Glutamatergic neuron (in vitro differentiated cells): Measurements from ENCODE around the gene RFTN2. TPM values are rescaled to one million over a fixed set of nuclear protein-coding genes. Genes with fewer than 3 reads are reported as not detected.
A peak's percentile ranks its signal among the peaks of the same experiment; 100 is the strongest.
"Not testable (repeated sequence)": the region's sequence is repeated elsewhere in the genome, so short reads cannot be mapped to it uniquely, and the experiment has no call there.

Experiments
- DNase-seq: peaks from one replicate; pipeline ENCODE4 v3.0.0; 2022
- H3K27ac Mint-ChIP-seq: one replicate; pipeline ENCODE4 v1.8.0; 2020; ENCODE audit warnings: mild to moderate bottlenecking, mixed read lengths, inconsistent platforms; ENCODE audit not compliant: unreplicated experiment
- H3K27me3 Mint-ChIP-seq: one replicate; pipeline ENCODE4 v1.8.0; 2020; ENCODE audit warnings: mild to moderate bottlenecking, moderate library complexity, mixed read lengths, inconsistent platforms; ENCODE audit not compliant: unreplicated experiment
- H3K36me3 Mint-ChIP-seq: one replicate; pipeline ENCODE4 v1.8.0; 2020; ENCODE audit warnings: mild to moderate bottlenecking, mixed read lengths, inconsistent platforms; ENCODE audit not compliant: unreplicated experiment
- H3K4me1 Mint-ChIP-seq: one replicate; pipeline ENCODE4 v1.8.0; 2020; ENCODE audit warnings: mild to moderate bottlenecking, low read depth, mixed read lengths, inconsistent platforms; ENCODE audit not compliant: unreplicated experiment
- H3K4me3 Mint-ChIP-seq: one replicate; pipeline ENCODE4 v1.8.0; 2020; ENCODE audit warnings: mild to moderate bottlenecking, mixed read lengths, inconsistent platforms; ENCODE audit not compliant: unreplicated experiment
- H3K9me3 Mint-ChIP-seq: one replicate; pipeline ENCODE4 v1.8.0; 2020; ENCODE audit warnings: mild to moderate bottlenecking, moderate library complexity, mixed read lengths, inconsistent platforms; ENCODE audit not compliant: unreplicated experiment
- CTCF ChIP-seq: fragments of 200-600 bp; sonication (generic); IDR thresholded peaks from one replicate; pipeline ENCODE4 v1.5.0; 2021; ENCODE audit not compliant: partially characterized antibody, unreplicated experiment
- total RNA-seq: library from RNA; stranded (reverse); fragmentation: NEBNext Ultra II Directional; extraction: Animal tissue kit (Norgen Biotek cat#: 25700); gene quantifications from one replicate; pipeline ENCODE4 v1.2.1, GENCODE V29; 2021; ENCODE audit not compliant: unreplicated experiment

The RFTN2 gene
- total RNA-seq, 1 donor from 2014 or later: 2.5 TPM

- no peak for TF ChIP-seq CTCF
- peak within 1 kb of the TSS; percentile 91 for H3K4me3 Mint-ChIP-seq
- peak within 1 kb of the TSS; percentile 82 for H3K27ac Mint-ChIP-seq
- H3K36me3 Mint-ChIP-seq: no peaks in the 10 kb centered on the region
- peaks cover 2% of the 10 kb centered on the region for H3K27me3 Mint-ChIP-seq
- peaks cover 5% of the 10 kb centered on the region for H3K4me1 Mint-ChIP-seq
- H3K9me3 Mint-ChIP-seq: no peaks in the 10 kb centered on the region
- DNase-seq: peak; percentile 95
These were observed 29.9 kb upstream of the RFTN2 start, which contains the start of gene MARS2 for GRCh38 chr2:197705121-197705911. MARS2 (plus strand) TSS chr2:197705369; CDS start chr2:197705406, 37 bp downstream.

- no peaks in the 10 kb centered on the region for H3K9me3 Mint-ChIP-seq
- TF ChIP-seq CTCF: no peak
- H3K4me1 Mint-ChIP-seq: peaks cover 5% of the 10 kb centered on the region
- H3K36me3 Mint-ChIP-seq: no peaks in the 10 kb centered on the region
- H3K27me3 Mint-ChIP-seq: peaks cover 2% of the 10 kb centered on the region
- no peak for DNase-seq
- H3K27ac Mint-ChIP-seq: peak overlapping the region; percentile 82
- peak overlapping the region; percentile 87 for H3K4me3 Mint-ChIP-seq
These were observed 29.2 kb upstream of the RFTN2 start for GRCh38 chr2:197704434-197705120.

- peaks cover 6% of the 10 kb centered on the region for H3K9me3 Mint-ChIP-seq
- DNase-seq: no peak
- H3K4me3 Mint-ChIP-seq: no peak overlapping the region
- peaks cover 9% of the 10 kb centered on the region for H3K36me3 Mint-ChIP-seq
- H3K4me1 Mint-ChIP-seq: no peaks in the 10 kb centered on the region
- no peak for TF ChIP-seq CTCF
- no peak overlapping the region for H3K27ac Mint-ChIP-seq
- peaks cover 2% of the 10 kb centered on the region for H3K27me3 Mint-ChIP-seq
These were observed 25.6 kb upstream of the RFTN2 start for GRCh38 chr2:197700960-197701359.

GRCh38 chr2:197699724-197700123 is 24.3 kb upstream of the RFTN2 start:
- not testable (repeated sequence) for H3K36me3 Mint-ChIP-seq, H3K9me3 Mint-ChIP-seq, H3K4me3 Mint-ChIP-seq

GRCh38 chr2:197696571-197696970 is 21.2 kb upstream of the RFTN2 start:
- not testable (repeated sequence) for H3K4me3 Mint-ChIP-seq, H3K36me3 Mint-ChIP-seq, H3K9me3 Mint-ChIP-seq, H3K27ac Mint-ChIP-seq, H3K4me1 Mint-ChIP-seq, H3K27me3 Mint-ChIP-seq, DNase-seq

More at GRCh38 chr2:197699724-197700123, 24.3 kb upstream of the RFTN2 start:
- H3K4me1 Mint-ChIP-seq, DNase-seq, H3K27ac Mint-ChIP-seq, H3K27me3 Mint-ChIP-seq: not testable (repeated sequence)

GRCh38 chr2:197695971-197696370 is 20.6 kb upstream of the RFTN2 start:
- H3K36me3 Mint-ChIP-seq, H3K4me1 Mint-ChIP-seq, H3K9me3 Mint-ChIP-seq, H3K27ac Mint-ChIP-seq, H3K4me3 Mint-ChIP-seq, H3K27me3 Mint-ChIP-seq: not testable (repeated sequence)
- DNase-seq: peak; percentile 17

GRCh38 chr2:197695206-197695605 is 19.8 kb upstream of the RFTN2 start:
- H3K27ac Mint-ChIP-seq: peak overlapping the region; percentile 20
- not testable (repeated sequence) for H3K4me1 Mint-ChIP-seq, H3K4me3 Mint-ChIP-seq, H3K27me3 Mint-ChIP-seq, H3K36me3 Mint-ChIP-seq, DNase-seq, H3K9me3 Mint-ChIP-seq
